ENCODE results near the gene NTM.

- TF ChIP-seq, protein P1, sequence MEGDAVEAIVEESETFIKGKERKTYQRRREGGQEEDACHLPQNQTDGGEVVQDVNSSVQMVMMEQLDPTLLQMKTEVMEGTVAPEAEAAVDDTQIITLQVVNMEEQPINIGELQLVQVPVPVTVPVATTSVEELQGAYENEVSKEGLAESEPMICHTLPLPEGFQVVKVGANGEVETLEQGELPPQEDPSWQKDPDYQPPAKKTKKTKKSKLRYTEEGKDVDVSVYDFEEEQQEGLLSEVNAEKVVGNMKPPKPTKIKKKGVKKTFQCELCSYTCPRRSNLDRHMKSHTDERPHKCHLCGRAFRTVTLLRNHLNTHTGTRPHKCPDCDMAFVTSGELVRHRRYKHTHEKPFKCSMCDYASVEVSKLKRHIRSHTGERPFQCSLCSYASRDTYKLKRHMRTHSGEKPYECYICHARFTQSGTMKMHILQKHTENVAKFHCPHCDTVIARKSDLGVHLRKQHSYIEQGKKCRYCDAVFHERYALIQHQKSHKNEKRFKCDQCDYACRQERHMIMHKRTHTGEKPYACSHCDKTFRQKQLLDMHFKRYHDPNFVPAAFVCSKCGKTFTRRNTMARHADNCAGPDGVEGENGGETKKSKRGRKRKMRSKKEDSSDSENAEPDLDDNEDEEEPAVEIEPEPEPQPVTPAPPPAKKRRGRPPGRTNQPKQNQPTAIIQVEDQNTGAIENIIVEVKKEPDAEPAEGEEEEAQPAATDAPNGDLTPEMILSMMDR (IDR thresholded peaks at IDR 0.05; ENCODE audit: low read depth, low read length): no peak
- TF ChIP-seq EZH2phosphoT487 (IDR thresholded peaks at IDR 0.05; ENCODE audit: low read depth): no peak
Observed at GRCh38 chr11:132072858-132073211, 702.4 kb downstream of the NTM start.

Measured in OCI-LY3 (cell line).